ENCODE results near the gene NLK. TPM values are rescaled to one million over a fixed set of nuclear protein-coding genes. Genes with fewer than 3 reads are reported as not detected.

The NLK gene
- total RNA-seq, 1 donor from 2014 or later, result 26.0 TPM

DNA sequence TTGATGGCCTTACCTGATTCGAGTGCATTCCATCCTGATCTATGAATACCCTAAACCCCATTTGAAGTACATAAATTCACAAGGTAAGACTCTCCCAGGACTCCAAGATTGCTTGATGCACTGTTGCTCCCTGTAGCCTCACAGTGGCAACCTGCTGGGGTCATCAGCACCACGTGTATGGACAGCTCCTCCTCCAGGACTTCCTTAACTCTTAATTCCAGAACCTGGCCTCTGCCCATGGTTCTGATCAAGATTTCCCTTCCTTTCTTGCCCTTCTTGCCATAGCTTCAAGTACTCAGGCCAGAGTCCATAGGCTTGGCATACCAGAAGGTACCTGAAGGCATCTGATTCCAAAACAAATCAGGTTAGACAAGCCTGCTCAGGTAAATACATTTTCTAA, 34.0 kb upstream of the NLK start:
- H3K4me3 Mint-ChIP-seq, result no peak overlapping the region
- H3K27me3 Mint-ChIP-seq (ENCODE audit: low read depth), result peaks cover 44% of the 10 kb centered on the region
- H3K27ac Mint-ChIP-seq (ENCODE audit: unreplicated experiment), result no peak overlapping the region
- no peaks in the 10 kb centered on the region for H3K4me1 Mint-ChIP-seq
- no peaks in the 10 kb centered on the region for H3K9me3 Mint-ChIP-seq
- H3K36me3 Mint-ChIP-seq (ENCODE audit: low read depth), result no peaks in the 10 kb centered on the region
- DNase-seq (ENCODE audit: low read depth, low spot score), result peak; percentile 29
- TF ChIP-seq, protein P1, sequence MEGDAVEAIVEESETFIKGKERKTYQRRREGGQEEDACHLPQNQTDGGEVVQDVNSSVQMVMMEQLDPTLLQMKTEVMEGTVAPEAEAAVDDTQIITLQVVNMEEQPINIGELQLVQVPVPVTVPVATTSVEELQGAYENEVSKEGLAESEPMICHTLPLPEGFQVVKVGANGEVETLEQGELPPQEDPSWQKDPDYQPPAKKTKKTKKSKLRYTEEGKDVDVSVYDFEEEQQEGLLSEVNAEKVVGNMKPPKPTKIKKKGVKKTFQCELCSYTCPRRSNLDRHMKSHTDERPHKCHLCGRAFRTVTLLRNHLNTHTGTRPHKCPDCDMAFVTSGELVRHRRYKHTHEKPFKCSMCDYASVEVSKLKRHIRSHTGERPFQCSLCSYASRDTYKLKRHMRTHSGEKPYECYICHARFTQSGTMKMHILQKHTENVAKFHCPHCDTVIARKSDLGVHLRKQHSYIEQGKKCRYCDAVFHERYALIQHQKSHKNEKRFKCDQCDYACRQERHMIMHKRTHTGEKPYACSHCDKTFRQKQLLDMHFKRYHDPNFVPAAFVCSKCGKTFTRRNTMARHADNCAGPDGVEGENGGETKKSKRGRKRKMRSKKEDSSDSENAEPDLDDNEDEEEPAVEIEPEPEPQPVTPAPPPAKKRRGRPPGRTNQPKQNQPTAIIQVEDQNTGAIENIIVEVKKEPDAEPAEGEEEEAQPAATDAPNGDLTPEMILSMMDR (conservative IDR thresholded peaks at IDR 0.05), result no peak

DNA sequence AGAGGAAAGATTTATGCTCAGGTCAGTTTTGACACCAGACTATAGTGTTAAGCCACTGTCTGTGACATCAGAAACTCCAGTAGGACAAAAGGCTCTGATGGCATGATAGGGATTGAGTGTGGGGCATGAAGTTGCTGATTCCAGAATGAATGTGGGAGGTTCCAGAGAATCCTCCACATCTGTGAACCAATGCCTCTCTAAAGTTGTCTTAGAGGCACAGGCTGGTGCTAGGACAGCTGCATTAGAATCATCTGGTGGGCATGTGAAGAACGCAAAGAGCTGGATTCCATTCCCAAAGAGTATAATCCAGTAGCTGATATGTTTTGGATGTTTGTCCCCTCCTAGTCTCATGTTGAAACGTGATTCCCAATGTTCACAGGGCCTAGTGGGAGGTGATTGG, 32.1 kb upstream of the NLK start:
- Mint-ChIP-seq H3K27ac (ENCODE audit: unreplicated experiment) (no peak overlapping the region), H3K27me3 (ENCODE audit: low read depth) (peaks cover 54% of the 10 kb centered on the region), H3K4me3 (no peak overlapping the region), H3K9me3 (no peaks in the 10 kb centered on the region), H3K4me1 (no peaks in the 10 kb centered on the region), H3K36me3 (ENCODE audit: low read depth) (no peaks in the 10 kb centered on the region)
- DNase-seq (ENCODE audit: low read depth, low spot score), result no peak
- TF ChIP-seq, protein P1 (conservative IDR thresholded peaks at IDR 0.05), result no peak

DNA sequence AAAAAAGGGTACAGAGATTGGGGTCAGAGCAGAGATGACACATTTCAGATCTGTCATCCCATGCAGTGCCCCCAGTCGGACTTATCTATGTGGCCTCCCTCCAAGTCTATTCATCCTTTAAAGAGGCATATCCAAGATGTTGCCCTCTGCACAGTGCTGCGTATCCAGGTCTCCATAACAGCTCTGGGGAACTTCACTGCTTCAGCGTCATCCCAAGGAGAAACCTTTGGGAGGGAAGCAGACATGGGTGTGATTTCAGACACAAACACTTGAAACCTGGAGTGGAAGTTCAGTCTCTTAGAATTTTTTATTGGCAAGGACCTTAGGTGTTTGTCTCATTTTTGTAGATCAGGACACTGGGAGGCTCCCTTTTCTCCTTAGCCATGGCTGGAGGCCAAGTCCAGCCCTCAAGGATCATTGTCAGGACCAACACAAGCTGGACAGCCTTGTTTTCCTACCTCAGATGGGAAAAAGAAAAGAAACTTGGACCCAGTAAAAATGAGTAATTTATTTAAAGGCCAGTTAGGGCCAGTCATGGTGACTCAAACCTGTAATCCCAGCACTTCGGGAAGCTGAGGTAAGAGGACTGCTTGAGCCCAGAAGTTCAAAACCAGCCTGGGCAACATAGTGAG, 23.9 kb upstream of the NLK start:
- DNase-seq (ENCODE audit: low read depth, low spot score), result no peak
- Mint-ChIP-seq H3K9me3 (no peaks in the 10 kb centered on the region), H3K27ac (ENCODE audit: unreplicated experiment) (no peak overlapping the region), H3K4me3 (no peak overlapping the region), H3K36me3 (ENCODE audit: low read depth) (no peaks in the 10 kb centered on the region), H3K4me1 (no peaks in the 10 kb centered on the region), H3K27me3 (ENCODE audit: low read depth) (peaks cover 57% of the 10 kb centered on the region)
- TF ChIP-seq, protein P1 (conservative IDR thresholded peaks at IDR 0.05), result no peak

DNA sequence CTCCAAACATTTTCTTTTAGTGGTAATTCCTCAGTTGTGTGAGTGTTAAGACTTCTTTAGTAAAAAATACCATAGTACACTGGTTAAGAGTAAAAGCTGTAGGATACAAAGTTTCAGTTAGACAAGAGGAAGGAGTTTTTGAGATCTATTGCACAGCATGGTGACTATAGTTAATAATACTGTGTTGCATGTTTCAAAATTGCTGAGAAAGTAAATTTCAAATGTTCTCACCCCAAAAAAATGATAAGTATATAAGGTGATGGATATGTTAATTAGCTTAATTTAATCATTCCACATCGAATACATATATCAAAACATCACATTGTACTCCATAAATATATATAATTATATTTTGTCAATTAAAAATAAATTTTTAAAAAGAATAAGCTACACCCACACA, 22.0 kb upstream of the NLK start:
- H3K9me3 Mint-ChIP-seq, result no peaks in the 10 kb centered on the region
- no peaks in the 10 kb centered on the region for H3K36me3 Mint-ChIP-seq (ENCODE audit: low read depth)
- no peak overlapping the region for H3K4me3 Mint-ChIP-seq
- no peak for DNase-seq (ENCODE audit: low read depth, low spot score)
- TF ChIP-seq, protein P1 (conservative IDR thresholded peaks at IDR 0.05), result no peak
- no peaks in the 10 kb centered on the region for H3K4me1 Mint-ChIP-seq
- peaks cover 46% of the 10 kb centered on the region for H3K27me3 Mint-ChIP-seq (ENCODE audit: low read depth)
- no peak overlapping the region for H3K27ac Mint-ChIP-seq (ENCODE audit: unreplicated experiment)

DNA sequence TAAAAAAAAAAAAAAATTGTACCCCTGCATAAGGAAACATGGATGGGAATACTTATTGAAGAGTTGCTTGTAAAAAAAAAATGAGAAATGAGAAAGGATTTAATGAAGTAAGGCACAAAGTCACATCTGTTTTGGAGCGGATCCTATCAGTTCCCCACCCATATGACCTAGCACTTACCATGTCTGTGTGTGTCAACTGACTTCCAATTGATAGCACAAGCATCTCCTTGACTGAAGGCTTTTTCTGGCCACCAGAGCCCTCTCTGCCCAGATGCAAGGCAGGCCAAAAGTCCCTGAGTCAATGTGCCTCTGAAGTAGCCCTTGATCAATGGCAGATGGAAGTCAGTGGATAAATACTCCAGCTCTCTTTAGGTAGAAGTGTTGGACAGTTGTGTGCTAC, 13.4 kb upstream of the NLK start:
- no peak overlapping the region for H3K27ac Mint-ChIP-seq (ENCODE audit: unreplicated experiment)
- TF ChIP-seq, protein P1 (conservative IDR thresholded peaks at IDR 0.05), result no peak
- peaks cover 6% of the 10 kb centered on the region for H3K27me3 Mint-ChIP-seq (ENCODE audit: low read depth)
- H3K36me3 Mint-ChIP-seq (ENCODE audit: low read depth), result no peaks in the 10 kb centered on the region
- no peaks in the 10 kb centered on the region for H3K4me1 Mint-ChIP-seq
- no peak for DNase-seq (ENCODE audit: low read depth, low spot score)
- no peaks in the 10 kb centered on the region for H3K9me3 Mint-ChIP-seq
- no peak overlapping the region for H3K4me3 Mint-ChIP-seq

Data from neural crest cell (in vitro differentiated cells).